ENCODE measurements around the gene RXFP1.
"Not testable (repeated sequence)": the region's sequence is repeated elsewhere in the genome, so short reads cannot be mapped to it uniquely, and the experiment has no call there.

GRCh38 chr4:158663255-158663654 is 141.6 kb downstream of the RXFP1 start:
- TF ChIP-seq CTCF, POLR2A (IDR thresholded peaks at IDR 0.05): not testable (repeated sequence)

Data from adrenal gland (tissue), 5 donors.